ENCODE results near the gene MAZ. TPM values are rescaled to one million over a fixed set of nuclear protein-coding genes. Genes with fewer than 3 reads are reported as not detected.
A peak's percentile ranks its signal among the peaks of the same experiment; 100 is the strongest.

The MAZ gene
- total and polyA plus RNA-seq, 2 of the 13 experiments (the other 11 are each of a cell fraction or from before 2014, with no cell fraction given): 203 to 277 TPM

- TF ChIP-seq ONECUT2 (CRISPR knock-in tag; IDR thresholded peaks at IDR 0.05) (0 out of 2 replicates have a peak, but pooled peaks have one; percentile 22), JDP2 (CRISPR knock-in tag; IDR thresholded peaks at IDR 0.05; ENCODE audit: borderline replicate concordance) (no peak), E2F5 (CRISPR knock-in tag; conservative IDR thresholded peaks at IDR 0.05) (no peak), ZNF678 (CRISPR knock-in tag; IDR thresholded peaks at IDR 0.05) (no peak), ZNF589 (CRISPR knock-in tag; conservative IDR thresholded peaks at IDR 0.05) (no peak), ZNF577 (CRISPR knock-in tag; IDR thresholded peaks at IDR 0.05; ENCODE audit: borderline replicate concordance, low read depth) (no peak), ZNF615 (CRISPR knock-in tag; IDR thresholded peaks at IDR 0.05; ENCODE audit: borderline replicate concordance) (peak; percentile 43; the same call in 1 of the 2 replicates), ZFP82 (CRISPR knock-in tag; IDR thresholded peaks at IDR 0.05; ENCODE audit: borderline replicate concordance) (no peak), PLRG1 (conservative IDR thresholded peaks at IDR 0.05) (no peak), MED13 (CRISPR knock-in tag; IDR thresholded peaks at IDR 0.05) (no peak), REXO4 (CRISPR knock-in tag; IDR thresholded peaks at IDR 0.05; ENCODE audit: borderline replicate concordance) (no peak)
- TF ChIP-seq, protein P1, sequence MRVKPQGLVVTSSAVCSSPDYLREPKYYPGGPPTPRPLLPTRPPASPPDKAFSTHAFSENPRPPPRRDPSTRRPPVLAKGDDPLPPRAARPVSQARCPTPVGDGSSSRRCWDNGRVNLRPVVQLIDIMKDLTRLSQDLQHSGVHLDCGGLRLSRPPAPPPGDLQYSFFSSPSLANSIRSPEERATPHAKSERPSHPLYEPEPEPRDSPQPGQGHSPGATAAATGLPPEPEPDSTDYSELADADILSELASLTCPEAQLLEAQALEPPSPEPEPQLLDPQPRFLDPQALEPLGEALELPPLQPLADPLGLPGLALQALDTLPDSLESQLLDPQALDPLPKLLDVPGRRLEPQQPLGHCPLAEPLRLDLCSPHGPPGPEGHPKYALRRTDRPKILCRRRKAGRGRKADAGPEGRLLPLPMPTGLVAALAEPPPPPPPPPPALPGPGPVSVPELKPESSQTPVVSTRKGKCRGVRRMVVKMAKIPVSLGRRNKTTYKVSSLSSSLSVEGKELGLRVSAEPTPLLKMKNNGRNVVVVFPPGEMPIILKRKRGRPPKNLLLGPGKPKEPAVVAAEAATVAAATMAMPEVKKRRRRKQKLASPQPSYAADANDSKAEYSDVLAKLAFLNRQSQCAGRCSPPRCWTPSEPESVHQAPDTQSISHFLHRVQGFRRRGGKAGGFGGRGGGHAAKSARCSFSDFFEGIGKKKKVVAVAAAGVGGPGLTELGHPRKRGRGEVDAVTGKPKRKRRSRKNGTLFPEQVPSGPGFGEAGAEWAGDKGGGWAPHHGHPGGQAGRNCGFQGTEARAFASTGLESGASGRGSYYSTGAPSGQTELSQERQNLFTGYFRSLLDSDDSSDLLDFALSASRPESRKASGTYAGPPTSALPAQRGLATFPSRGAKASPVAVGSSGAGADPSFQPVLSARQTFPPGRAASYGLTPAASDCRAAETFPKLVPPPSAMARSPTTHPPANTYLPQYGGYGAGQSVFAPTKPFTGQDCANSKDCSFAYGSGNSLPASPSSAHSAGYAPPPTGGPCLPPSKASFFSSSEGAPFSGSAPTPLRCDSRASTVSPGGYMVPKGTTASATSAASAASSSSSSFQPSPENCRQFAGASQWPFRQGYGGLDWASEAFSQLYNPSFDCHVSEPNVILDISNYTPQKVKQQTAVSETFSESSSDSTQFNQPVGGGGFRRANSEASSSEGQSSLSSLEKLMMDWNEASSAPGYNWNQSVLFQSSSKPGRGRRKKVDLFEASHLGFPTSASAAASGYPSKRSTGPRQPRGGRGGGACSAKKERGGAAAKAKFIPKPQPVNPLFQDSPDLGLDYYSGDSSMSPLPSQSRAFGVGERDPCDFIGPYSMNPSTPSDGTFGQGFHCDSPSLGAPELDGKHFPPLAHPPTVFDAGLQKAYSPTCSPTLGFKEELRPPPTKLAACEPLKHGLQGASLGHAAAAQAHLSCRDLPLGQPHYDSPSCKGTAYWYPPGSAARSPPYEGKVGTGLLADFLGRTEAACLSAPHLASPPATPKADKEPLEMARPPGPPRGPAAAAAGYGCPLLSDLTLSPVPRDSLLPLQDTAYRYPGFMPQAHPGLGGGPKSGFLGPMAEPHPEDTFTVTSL (CRISPR knock-in tag; IDR thresholded peaks at IDR 0.05; ENCODE audit: borderline replicate concordance): 0 out of 2 replicates have a peak, but pooled peaks have one; percentile 36
- TF ChIP-seq, protein P2, sequence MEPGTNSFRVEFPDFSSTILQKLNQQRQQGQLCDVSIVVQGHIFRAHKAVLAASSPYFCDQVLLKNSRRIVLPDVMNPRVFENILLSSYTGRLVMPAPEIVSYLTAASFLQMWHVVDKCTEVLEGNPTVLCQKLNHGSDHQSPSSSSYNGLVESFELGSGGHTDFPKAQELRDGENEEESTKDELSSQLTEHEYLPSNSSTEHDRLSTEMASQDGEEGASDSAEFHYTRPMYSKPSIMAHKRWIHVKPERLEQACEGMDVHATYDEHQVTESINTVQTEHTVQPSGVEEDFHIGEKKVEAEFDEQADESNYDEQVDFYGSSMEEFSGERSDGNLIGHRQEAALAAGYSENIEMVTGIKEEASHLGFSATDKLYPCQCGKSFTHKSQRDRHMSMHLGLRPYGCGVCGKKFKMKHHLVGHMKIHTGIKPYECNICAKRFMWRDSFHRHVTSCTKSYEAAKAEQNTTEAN (CRISPR knock-in tag; conservative IDR thresholded peaks at IDR 0.05): peak; percentile 33; the same call in 1 of the 2 replicates
- TF ChIP-seq, protein P3, sequence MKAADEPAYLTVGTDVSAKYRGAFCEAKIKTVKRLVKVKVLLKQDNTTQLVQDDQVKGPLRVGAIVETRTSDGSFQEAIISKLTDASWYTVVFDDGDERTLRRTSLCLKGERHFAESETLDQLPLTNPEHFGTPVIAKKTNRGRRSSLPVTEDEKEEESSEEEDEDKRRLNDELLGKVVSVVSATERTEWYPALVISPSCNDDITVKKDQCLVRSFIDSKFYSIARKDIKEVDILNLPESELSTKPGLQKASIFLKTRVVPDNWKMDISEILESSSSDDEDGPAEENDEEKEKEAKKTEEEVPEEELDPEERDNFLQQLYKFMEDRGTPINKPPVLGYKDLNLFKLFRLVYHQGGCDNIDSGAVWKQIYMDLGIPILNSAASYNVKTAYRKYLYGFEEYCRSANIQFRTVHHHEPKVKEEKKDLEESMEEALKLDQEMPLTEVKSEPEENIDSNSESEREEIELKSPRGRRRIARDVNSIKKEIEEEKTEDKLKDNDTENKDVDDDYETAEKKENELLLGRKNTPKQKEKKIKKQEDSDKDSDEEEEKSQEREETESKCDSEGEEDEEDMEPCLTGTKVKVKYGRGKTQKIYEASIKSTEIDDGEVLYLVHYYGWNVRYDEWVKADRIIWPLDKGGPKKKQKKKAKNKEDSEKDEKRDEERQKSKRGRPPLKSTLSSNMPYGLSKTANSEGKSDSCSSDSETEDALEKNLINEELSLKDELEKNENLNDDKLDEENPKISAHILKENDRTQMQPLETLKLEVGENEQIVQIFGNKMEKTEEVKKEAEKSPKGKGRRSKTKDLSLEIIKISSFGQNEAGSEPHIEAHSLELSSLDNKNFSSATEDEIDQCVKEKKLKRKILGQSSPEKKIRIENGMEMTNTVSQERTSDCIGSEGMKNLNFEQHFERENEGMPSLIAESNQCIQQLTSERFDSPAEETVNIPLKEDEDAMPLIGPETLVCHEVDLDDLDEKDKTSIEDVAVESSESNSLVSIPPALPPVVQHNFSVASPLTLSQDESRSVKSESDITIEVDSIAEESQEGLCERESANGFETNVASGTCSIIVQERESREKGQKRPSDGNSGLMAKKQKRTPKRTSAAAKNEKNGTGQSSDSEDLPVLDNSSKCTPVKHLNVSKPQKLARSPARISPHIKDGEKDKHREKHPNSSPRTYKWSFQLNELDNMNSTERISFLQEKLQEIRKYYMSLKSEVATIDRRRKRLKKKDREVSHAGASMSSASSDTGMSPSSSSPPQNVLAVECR (CRISPR knock-in tag; IDR thresholded peaks at IDR 0.05; ENCODE audit: borderline replicate concordance): peak; percentile 63; the same call in 1 of the 2 replicates
Observed at GRCh38 chr16:29811170-29811895, 5.0 kb downstream of the MAZ start (continued).

Data from HepG2 (cell line).